Stimulated activated CD8-positive, alpha-beta memory T cell treated with anti-CD3 and anti-CD28 coated beads, Interleukin-7, amount 100 ng/mL, for 1 hour (primary cell): Measurements from ENCODE around the gene TARBP1.

Source experiments
- DNase-seq, 2 donors: peaks; one replicate each; pipeline ENCODE4 v3.0.0-alpha.2; 2020; ENCODE audit warnings: low read depth in 2 of 2

The TARBP1 gene

DNA sequence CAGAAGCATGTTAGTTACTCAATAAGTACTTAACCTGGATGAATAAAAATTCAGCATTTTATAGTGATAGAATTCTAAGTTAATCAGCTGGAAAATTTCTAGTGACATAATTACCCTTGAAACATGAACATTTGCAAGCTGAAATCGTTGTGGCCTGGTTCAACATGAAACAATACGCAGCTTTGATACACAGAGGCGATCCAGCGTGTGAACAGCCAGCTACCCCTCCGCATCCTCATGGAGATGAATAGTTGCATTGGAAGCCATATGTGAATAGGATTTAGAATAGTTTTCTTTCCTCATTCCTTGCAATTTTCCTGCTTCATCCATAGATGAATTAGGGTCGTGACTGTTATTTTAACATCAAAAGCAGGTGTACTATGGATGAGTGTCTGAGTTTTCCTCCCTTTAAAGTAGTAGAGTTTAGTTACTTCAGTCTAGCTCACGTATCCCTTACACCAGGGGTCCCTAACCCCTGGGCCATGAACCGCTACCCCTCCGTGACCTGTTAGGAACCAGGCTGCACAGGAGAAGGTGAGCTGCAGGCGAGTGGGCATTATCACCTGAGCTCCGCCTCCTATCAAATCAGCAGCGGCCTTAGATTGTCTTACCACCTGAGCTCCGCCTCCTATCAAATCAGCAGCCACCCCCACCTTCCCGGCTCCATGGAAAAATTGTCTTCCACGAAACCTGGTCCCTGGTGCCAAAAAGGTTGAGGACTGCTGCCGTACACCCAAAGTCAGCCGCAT, 6.2 kb upstream of the TARBP1 start:
- no peak for DNase-seq

DNA sequence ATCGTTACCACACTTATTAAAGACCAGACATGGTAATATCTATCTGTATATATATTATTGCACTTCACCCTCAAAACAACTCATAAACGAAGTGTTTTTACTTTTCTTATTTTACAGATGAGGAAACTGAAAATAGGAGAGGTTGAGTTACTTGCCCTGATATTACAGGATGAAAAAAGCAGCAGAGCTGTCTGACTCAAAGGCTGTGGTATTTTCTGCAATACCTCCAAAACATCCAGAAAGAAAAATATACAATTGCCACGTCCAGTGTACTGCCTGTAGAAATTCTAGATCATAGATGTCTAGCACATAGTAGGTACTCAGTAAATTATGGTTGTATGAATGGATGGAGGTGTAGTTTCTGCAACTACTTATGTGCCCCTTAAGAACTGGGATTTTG, 5.2 kb upstream of the TARBP1 start:
- no peak for DNase-seq

- no peak for DNase-seq
Measured at GRCh38 chr1:234481771-234482170, 2.8 kb upstream of the TARBP1 start.

DNA sequence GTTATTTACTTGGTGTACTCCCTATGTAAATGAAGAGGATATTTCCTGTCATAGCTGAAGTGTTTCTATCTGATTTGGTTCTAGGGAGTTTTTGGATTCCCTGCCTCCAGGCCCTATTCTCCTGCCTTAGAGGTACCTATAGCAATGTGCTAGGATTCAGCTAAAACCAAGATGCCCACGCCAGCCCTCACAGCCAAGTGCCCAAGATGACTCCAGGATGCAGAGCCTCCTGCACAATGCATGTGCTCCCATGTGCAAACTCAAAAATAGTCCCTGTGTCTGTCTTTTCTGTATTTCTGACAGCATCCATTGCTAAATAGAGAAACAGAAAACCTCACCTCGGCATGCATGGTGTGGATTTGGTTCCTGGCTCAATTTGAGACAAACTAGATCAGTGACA, 887 bp upstream of the TARBP1 start:
- no peak for DNase-seq

GRCh38 chr1:234479310-234479559, 256 bp upstream of the TARBP1 start:
- no peak for DNase-seq

GRCh38 chr1:234478152-234478480, 863 bp downstream of the TARBP1 start:
- DNase-seq: peak; percentile 39 to 48

GRCh38 chr1:234477386-234478151, 1.4 kb downstream of the TARBP1 start:
- DNase-seq: no peak

DNA sequence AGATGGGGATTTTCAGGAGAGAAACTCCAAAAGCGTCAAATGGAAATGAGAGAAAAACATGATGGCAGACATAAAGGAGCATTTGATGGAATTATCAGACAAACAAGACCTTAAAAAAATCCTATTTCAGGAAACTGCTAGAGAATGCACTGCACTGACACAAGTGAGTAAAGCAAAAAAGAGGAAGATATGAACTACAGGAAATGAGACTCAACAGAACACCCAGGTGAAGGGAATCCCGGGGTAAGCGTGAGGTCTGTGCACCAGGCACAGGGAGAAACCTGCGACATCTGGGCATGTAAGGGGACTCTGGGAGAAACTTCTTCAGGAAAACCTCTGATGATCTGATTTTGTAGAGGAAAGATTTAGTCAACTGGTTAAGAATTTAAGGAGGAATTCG, 2.8 kb downstream of the TARBP1 start:
- no peak for DNase-seq

DNA sequence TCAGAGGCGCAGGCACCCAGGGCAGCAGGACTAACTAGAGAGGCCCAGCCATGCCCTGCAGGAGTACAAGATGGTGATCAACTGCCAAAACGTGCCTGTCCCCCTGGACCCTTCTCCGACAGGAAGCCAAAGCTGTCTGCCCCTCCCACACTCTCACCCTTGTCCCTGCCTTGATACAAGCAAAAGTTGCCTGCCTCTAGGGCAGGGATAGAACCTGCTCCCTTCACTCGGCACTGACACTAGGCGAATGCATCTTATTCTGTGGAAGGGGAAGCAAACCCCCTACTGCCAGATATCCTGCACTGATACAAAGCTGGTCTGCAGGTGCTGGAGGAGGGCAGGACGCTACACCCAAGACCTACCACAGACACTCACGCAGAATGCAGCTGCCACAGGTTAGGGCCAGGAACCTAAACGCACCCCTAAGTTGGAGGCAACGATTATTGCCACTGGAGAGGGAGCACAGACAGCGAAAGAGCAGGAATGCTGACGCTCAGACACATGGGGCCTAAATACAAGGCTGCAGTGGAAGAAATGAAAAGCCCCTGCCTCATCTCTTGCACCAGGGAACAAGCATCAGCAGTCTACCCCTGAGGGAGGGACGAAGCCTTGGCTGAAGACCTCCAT, 3.7 kb downstream of the TARBP1 start:
- DNase-seq: no peak

DNA sequence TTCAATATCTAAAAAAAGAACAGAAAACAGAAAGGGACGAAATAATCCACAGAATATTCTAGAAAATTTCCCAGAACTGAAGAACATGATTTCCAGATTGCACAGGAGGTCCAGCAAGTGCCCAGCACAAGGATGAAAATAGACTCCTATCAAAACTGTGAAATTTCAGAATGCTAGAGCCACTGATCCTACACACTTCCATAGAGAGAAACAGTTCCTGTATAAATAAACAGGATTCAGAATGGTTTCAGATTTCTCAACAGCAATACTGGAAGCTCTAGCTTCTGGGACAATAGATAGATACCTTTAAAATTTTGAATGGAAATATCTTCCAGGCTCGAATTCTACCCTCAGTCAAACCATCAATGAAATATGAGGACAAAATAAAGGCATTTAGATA, 4.6 kb downstream of the TARBP1 start:
- DNase-seq: no peak

- no peak for DNase-seq
Measured at GRCh38 chr1:234473118-234473517, 5.9 kb downstream of the TARBP1 start.

- DNase-seq: no peak
Measured at GRCh38 chr1:234469376-234469775, 9.6 kb downstream of the TARBP1 start.

DNA sequence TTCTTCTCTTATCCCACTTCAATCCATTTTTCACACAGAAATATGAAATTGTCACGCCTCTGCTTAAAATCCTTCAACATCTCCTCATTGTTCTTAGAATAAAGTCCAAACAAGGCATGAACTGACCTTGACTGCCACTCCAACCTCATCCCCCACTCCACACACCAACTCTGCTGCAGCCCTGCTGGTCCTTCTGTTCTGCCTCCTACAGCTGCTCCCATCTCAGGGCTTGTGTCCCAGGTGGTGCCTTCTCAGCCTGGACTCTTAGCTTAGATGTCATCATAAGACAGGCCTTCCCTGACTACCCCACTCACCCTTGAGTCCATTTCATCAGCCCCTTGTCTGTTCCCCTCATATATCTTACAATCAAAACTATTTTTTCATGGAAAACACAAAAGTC, 10.4 kb downstream of the TARBP1 start:
- no peak for DNase-seq

GRCh38 chr1:234467821-234468220, 11.2 kb downstream of the TARBP1 start:
- no peak for DNase-seq

- DNase-seq: no peak
Measured at GRCh38 chr1:234466945-234467344, 12.0 kb downstream of the TARBP1 start.

DNA sequence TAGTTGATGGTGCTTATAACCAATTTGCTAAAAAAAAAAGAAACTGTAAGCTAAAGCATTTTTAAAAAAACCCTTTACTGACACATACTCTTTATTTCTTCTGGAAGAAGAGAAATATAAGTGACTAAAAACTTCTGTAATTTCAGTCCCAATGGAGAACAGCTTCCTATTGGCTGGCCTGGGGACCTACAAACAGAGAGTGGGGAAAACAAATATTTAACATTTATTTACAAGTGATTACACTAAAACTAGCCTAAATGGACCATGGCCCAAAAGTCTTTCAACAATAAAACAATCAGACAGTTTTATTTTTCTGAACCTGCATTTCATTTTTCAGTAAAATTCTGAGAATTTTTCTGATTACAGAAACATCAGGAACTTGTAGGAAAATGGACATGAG, 15.2 kb downstream of the TARBP1 start:
- no peak for DNase-seq

DNA sequence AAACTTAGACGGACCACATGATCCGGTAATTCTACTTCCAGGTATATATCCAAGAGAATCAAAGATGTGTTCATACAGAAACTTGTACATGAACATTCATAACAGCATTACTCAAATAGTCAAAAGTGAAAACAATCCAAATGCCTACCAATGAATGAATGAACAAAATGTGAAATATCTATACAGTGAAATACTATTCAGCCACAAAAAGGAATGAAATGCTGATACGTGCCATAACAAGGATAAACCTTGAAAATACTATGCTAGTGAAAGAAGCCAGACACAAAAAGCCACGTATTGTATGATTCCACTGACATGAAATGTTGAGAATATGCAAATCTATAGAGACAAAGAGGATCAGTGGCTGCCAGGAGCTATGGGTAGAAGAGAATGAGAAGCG, 18.3 kb downstream of the TARBP1 start:
- DNase-seq: no peak

DNA sequence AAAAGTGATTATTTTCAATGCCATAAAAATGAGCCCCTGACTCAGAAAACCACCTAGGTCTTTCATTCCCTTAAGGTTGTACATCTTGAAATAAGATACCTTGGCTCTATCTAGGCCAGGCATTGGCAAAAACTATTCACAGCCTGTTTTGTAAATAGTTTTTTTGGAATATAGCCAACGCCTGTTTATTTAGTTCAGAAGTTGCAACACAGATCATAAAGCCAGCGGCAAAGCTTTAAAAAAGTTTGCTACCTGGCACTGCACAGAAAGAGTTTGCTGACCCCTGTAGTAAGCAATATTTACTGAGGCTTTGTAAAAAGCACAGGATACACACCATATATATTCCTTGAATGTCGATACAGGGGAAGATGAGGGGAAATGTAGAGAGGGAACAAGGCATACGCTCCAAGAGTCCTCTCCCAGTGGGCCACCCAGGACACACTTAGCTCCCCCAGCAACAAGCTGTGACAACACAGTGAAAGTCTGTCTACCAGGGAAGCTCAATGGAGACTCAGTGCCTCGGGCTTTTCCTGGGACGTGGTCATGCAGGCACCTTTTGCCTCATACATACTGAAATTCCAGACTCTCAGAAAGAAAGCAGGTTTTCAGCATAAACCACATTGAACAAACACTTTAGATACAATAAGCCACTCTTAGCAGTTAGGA, 20.5 kb downstream of the TARBP1 start:
- no peak for DNase-seq

DNA sequence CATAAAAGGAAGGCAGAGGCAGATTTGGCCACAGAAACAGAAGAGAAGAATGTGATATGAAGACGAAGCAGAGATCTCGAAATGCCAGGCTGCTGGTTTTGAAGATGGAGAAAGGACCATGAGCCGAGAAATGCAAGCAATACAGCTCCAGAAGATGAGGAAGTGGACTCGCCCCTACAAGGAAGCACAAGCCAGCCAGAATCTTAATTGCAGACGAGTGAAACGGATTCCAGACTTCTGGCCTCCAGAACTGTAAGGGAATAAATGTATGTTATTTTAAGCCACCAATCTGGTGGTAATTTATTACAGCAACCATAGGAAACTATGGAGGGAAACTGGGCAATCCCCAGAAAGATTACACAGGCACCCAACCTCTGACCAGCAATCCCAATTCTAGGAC, 24.1 kb downstream of the TARBP1 start:
- no peak for DNase-seq

- DNase-seq: no peak
Measured at GRCh38 chr1:234452406-234452965, 26.5 kb downstream of the TARBP1 start.

- no peak for DNase-seq
Measured at GRCh38 chr1:234440348-234440747, 38.6 kb downstream of the TARBP1 start.

DNA sequence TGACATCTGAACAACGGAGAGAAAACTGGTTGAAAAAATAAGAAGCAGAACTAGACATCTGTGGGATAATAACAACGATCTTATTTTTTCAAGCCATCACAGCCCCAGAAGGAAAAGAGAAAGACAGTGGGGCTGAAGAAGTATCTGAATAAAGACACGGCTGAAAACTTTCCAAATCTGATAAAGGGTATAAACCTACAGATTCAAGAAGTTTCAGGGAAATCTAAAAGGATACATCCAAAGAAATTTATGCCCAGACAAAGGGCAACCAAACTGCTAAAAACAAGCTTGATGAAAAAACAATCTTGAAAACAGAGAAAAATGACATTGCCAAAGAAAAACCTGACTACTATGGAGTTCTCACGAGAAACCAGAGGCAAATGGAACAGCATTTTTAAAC, 40.4 kb downstream of the TARBP1 start:
- DNase-seq: no peak
